Left ventricle myocardium inferior (tissue), 1 donor: ENCODE data around the gene TGFBR3. TPM values are rescaled to one million over a fixed set of nuclear protein-coding genes. Genes with fewer than 3 reads are reported as not detected.
"Not testable (repeated sequence)": the region's sequence is repeated elsewhere in the genome, so short reads cannot be mapped to it uniquely, and the experiment has no call there.

Experiments used
- DNase-seq: peaks from one replicate; pipeline ENCODE4 v3.0.0-alpha.2; 2020
- H3K27ac ChIP-seq: fragments of 200-600 bp; replicated peaks from 2 replicates; pipeline ENCODE4 v1.8.0; 2021
- H3K27me3 ChIP-seq: fragments of 200-600 bp; 2 replicates; pipeline ENCODE4 v1.8.0; 2021; ENCODE audit warnings: low read depth
- H3K36me3 ChIP-seq: fragments of 200-600 bp; 2 replicates; pipeline ENCODE4 v1.8.0; 2021
- H3K4me1 ChIP-seq: fragments of 200-600 bp; 2 replicates; pipeline ENCODE4 v1.8.0; 2021
- H3K4me3 ChIP-seq: fragments of 200-600 bp; 2 replicates; pipeline ENCODE4 v1.8.0; 2021; ENCODE audit warnings: mild to moderate bottlenecking, moderate library complexity
- H3K9me3 ChIP-seq: fragments of 200-600 bp; replicated peaks from 2 replicates; pipeline ENCODE4 v1.8.0; 2021
- CTCF ChIP-seq: fragments of 200-600 bp; IDR thresholded peaks from 2 replicates; pipeline ENCODE4 v1.8.0; 2021; ENCODE audit warnings: antibody characterized with exemption, mild to moderate bottlenecking, borderline replicate concordance
- intact Hi-C: fragments of 100-400 bp; cut with micrococcal nuclease; formaldehyde crosslinking; loops from one replicate; pipeline ENCODE4 v1.11.0; 2022
- total RNA-seq: library from RNA; stranded (reverse); fragmentation: NEBNext Ultra II Directional; extraction: Animal tissue kit (Norgen Biotek cat#: 25700); gene quantifications from one replicate; pipeline ENCODE4 v1.2.1, GENCODE V29; 2021
- donor health status: DM: no; HTN: yes; CAD: no; lungs with severe emphysema.

TGFBR3 gene
- total RNA-seq, 1 donor from 2014 or later, result 24.6 TPM

- H3K36me3 ChIP-seq, result no peaks in the 10 kb centered on the region
- H3K4me3 ChIP-seq, result no peak overlapping the region
- H3K9me3 ChIP-seq, result no peaks in the 10 kb centered on the region
- H3K27me3 ChIP-seq, result no peaks in the 10 kb centered on the region
- intact Hi-C loops, result no loop called here
- no peak for DNase-seq
- H3K4me1 ChIP-seq, result no peaks in the 10 kb centered on the region
- H3K27ac ChIP-seq, result no peak overlapping the region
- TF ChIP-seq CTCF, result no peak
Observed at GRCh38 chr1:91669584-91670350, 216.2 kb downstream of the TGFBR3 start.

- H3K9me3 ChIP-seq, H3K4me1 ChIP-seq, DNase-seq, H3K36me3 ChIP-seq, H3K4me3 ChIP-seq, intact Hi-C loops, H3K27me3 ChIP-seq, H3K27ac ChIP-seq: not testable (repeated sequence)
Observed at GRCh38 chr1:91666651-91667050, 219.3 kb downstream of the TGFBR3 start.

- TF ChIP-seq CTCF, result no peak
- intact Hi-C loops, result no loop called here
- H3K9me3 ChIP-seq, result peaks cover 31% of the 10 kb centered on the region
- H3K4me1 ChIP-seq, result no peaks in the 10 kb centered on the region
- no peak overlapping the region for H3K27ac ChIP-seq
- DNase-seq, result no peak
- no peaks in the 10 kb centered on the region for H3K27me3 ChIP-seq
- H3K4me3 ChIP-seq, result no peak overlapping the region
- no peaks in the 10 kb centered on the region for H3K36me3 ChIP-seq
Observed at GRCh38 chr1:91661121-91661520, 224.8 kb downstream of the TGFBR3 start.

- H3K4me1 ChIP-seq, result no peaks in the 10 kb centered on the region
- H3K27ac ChIP-seq, result no peak overlapping the region
- no peaks in the 10 kb centered on the region for H3K27me3 ChIP-seq
- no peaks in the 10 kb centered on the region for H3K36me3 ChIP-seq
- H3K4me3 ChIP-seq, result no peak overlapping the region
- no peak for DNase-seq
- intact Hi-C loops, result no loop called here
- no peak for TF ChIP-seq CTCF
- peaks cover 31% of the 10 kb centered on the region for H3K9me3 ChIP-seq
Observed at GRCh38 chr1:91660708-91661107, 225.2 kb downstream of the TGFBR3 start.

GRCh38 chr1:91655912-91656449 is 230.0 kb downstream of the TGFBR3 start:
- no peak for DNase-seq
- peaks cover 21% of the 10 kb centered on the region for H3K9me3 ChIP-seq
- no peak for TF ChIP-seq CTCF
- no peaks in the 10 kb centered on the region for H3K36me3 ChIP-seq
- no peak overlapping the region for H3K4me3 ChIP-seq
- H3K4me1 ChIP-seq, result peaks cover 14% of the 10 kb centered on the region
- intact Hi-C loops, result no loop called here
- H3K27ac ChIP-seq, result no peak overlapping the region
- no peaks in the 10 kb centered on the region for H3K27me3 ChIP-seq

GRCh38 chr1:91653183-91653582 is 232.8 kb downstream of the TGFBR3 start:
- no peaks in the 10 kb centered on the region for H3K9me3 ChIP-seq
- no peak for TF ChIP-seq CTCF
- intact Hi-C loops, result no loop called here
- no peaks in the 10 kb centered on the region for H3K36me3 ChIP-seq
- H3K27me3 ChIP-seq, result no peaks in the 10 kb centered on the region
- no peak overlapping the region for H3K4me3 ChIP-seq
- H3K4me1 ChIP-seq, result peaks cover 22% of the 10 kb centered on the region
- H3K27ac ChIP-seq, result no peak overlapping the region
- no peak for DNase-seq
